ENCODE results near the gene HOXA1. TPM values are rescaled to one million over a fixed set of nuclear protein-coding genes. Genes with fewer than 3 reads are reported as not detected.
"Not testable (repeated sequence)": the region's sequence is repeated elsewhere in the genome, so short reads cannot be mapped to it uniquely, and the experiment has no call there.

HOXA1 gene
- total RNA-seq, 3 donors from 2014 or later: 0.33 to 0.80 (median 0.44) TPM

- Histone ChIP-seq H3K9me3 (no peaks in the 10 kb centered on the region), H3K27ac (no peak overlapping the region), H3K36me3 (no peaks in the 10 kb centered on the region), H3K4me1 (no peaks in the 10 kb centered on the region), H3K4me3 (no peak overlapping the region), H3K27me3 (no peaks in the 10 kb centered on the region)
- intact Hi-C loops (cut with DNase I; ENCODE audit: low total_unique reads): no loop called here
- no peak for DNase-seq (ENCODE audit: low spot score in 2 of 2)
- TF ChIP-seq POLR2A (IDR thresholded peaks at IDR 0.05): no peak
- no peak for TF ChIP-seq POLR2AphosphoS5 (IDR thresholded peaks at IDR 0.05)
- no peak for TF ChIP-seq CTCF (IDR thresholded peaks at IDR 0.05)
These were observed 48.8 kb downstream of the HOXA1 start for GRCh38 chr7:27046854-27047549.

- H3K27me3 ChIP-seq; H3K9me3 ChIP-seq; H3K27ac ChIP-seq; H3K4me1 ChIP-seq; H3K36me3 ChIP-seq; DNase-seq (ENCODE audit: low spot score in 2 of 2); intact Hi-C loops (cut with DNase I; ENCODE audit: low total_unique reads); H3K4me3 ChIP-seq: not testable (repeated sequence)
These were observed 49.8 kb downstream of the HOXA1 start for GRCh38 chr7:27045972-27046371.

- H3K9me3 ChIP-seq; intact Hi-C loops (cut with DNase I; ENCODE audit: low total_unique reads); H3K27me3 ChIP-seq; H3K4me1 ChIP-seq; DNase-seq (ENCODE audit: low spot score in 2 of 2); H3K4me3 ChIP-seq; H3K27ac ChIP-seq; H3K36me3 ChIP-seq: not testable (repeated sequence)
These were observed 50.7 kb downstream of the HOXA1 start for GRCh38 chr7:27045066-27045465.

Other genes with a start within 250 kb of the HOXA1 start
- 10 to 100 TPM; 26.5 to 46.5 (median 35.7) TPM for gene SKAP2, start 231.4 kb downstream of the HOXA1 start, total RNA-seq
- 1 to 10 TPM in 2 of 3 donors, under 1 TPM in 1; 0.80 to 5.4 (median 1.3) TPM for gene HOXA2, start 6.7 kb upstream of the HOXA1 start, total RNA-seq
- gene HOXA4, start 34.8 kb upstream of the HOXA1 start, total RNA-seq: 1 to 10 TPM in 2 of 3 donors, under 1 TPM in 1; 0.80 to 2.8 (median 2.0) TPM
- 10 to 100 TPM; 11.5 to 48.7 (median 22.6) TPM for gene HOXA5, start 47.7 kb upstream of the HOXA1 start, total RNA-seq
- 10 to 100 TPM in 1 of 3 donors, 1 to 10 TPM in 2; 7.9 to 16.0 (median 9.0) TPM for gene HOXA6, start 51.8 kb upstream of the HOXA1 start, total RNA-seq
- gene HOXA3, start 56.6 kb upstream of the HOXA1 start, total RNA-seq: 1 to 10 TPM; 4.5 to 6.4 (median 4.6) TPM
- gene HOXA7, start 60.7 kb upstream of the HOXA1 start, total RNA-seq: 1 to 10 TPM; 4.6 to 8.8 (median 6.2) TPM
- gene HOXA9, start 69.5 kb upstream of the HOXA1 start, total RNA-seq: 10 to 100 TPM in 1 of 3 donors, 1 to 10 TPM in 2; 7.5 to 18.4 (median 9.0) TPM
- 10 to 100 TPM in 1 of 3 donors, 1 to 10 TPM in 2; 2.3 to 21.1 (median 5.2) TPM for gene HOXA10, start 78.3 kb upstream of the HOXA1 start, total RNA-seq
- 1 to 10 TPM in 1 of 3 donors, not detected in 2; 1.9 TPM for gene HOXA11, start 89.2 kb upstream of the HOXA1 start, total RNA-seq
- gene HOXA13, start 104.1 kb upstream of the HOXA1 start, total RNA-seq: under 1 TPM in 2 of 3 donors, not detected in 1; 0.16 to 0.33 TPM
- gene EVX1, start 146.8 kb upstream of the HOXA1 start, total RNA-seq: not detected

Data from breast epithelium (tissue), 4 donors.